GM13977 (cell line): ENCODE data around the gene EIF5AL1.
A peak's percentile ranks its signal among the peaks of the same experiment; 100 is the strongest.
"Not testable (repeated sequence)": the region's sequence is repeated elsewhere in the genome, so short reads cannot be mapped to it uniquely, and the experiment has no call there.

Experiments
- DNase-seq: peaks from one replicate; pipeline ENCODE4 v3.0.0; 2012; ENCODE audit warnings: low spot score
- CTCF ChIP-seq: IDR thresholded peaks from 2 replicates; pipeline ENCODE4 v1.5.1; 2012; ENCODE audit warnings: mild to moderate bottlenecking, control low read depth; ENCODE audit not compliant: insufficient read depth; ENCODE audit errors: extremely low read depth, missing control alignments
- in situ Hi-C: fragments of 300-500 bp; cut with MboI; formaldehyde crosslinking; loops from one replicate; pipeline ENCODE4 v1.12.0; 2022; ENCODE audit warnings: low sequenced_read_pairs, low pct_unique_long_range_greater_than_20kb, mixed read lengths, inconsistent platforms; ENCODE audit not compliant: unreplicated experiment

EIF5AL1 gene

GRCh38 chr10:79516532-79517205, 4.3 kb downstream of the EIF5AL1 start:
- in situ Hi-C loops, DNase-seq: not testable (repeated sequence)

GRCh38 chr10:79517567-79517966, 5.2 kb downstream of the EIF5AL1 start:
- in situ Hi-C loops: not testable (repeated sequence)

GRCh38 chr10:79521751-79522150, 9.4 kb downstream of the EIF5AL1 start:
- in situ Hi-C loops: not testable (repeated sequence)

More at GRCh38 chr10:79517567-79517966, 5.2 kb downstream of the EIF5AL1 start:
- not testable (repeated sequence) for DNase-seq

GRCh38 chr10:79522464-79522863, 10.1 kb downstream of the EIF5AL1 start:
- in situ Hi-C loops, DNase-seq: not testable (repeated sequence)

More at GRCh38 chr10:79521751-79522150, 9.4 kb downstream of the EIF5AL1 start:
- DNase-seq: not testable (repeated sequence)

GRCh38 chr10:79523157-79523853, 11.0 kb downstream of the EIF5AL1 start:
- in situ Hi-C loops, DNase-seq: not testable (repeated sequence)

- in situ Hi-C loops, DNase-seq: not testable (repeated sequence)
Observed at GRCh38 chr10:79525049-79525710, 12.8 kb downstream of the EIF5AL1 start.

- DNase-seq, in situ Hi-C loops: not testable (repeated sequence)
Observed at GRCh38 chr10:79528261-79528660, 15.9 kb downstream of the EIF5AL1 start.

- DNase-seq: not testable (repeated sequence)
Observed at GRCh38 chr10:79533142-79533902, 21.0 kb downstream of the EIF5AL1 start.

GRCh38 chr10:79533903-79534175, 21.5 kb downstream of the EIF5AL1 start:
- in situ Hi-C loops: not testable (repeated sequence)

More at GRCh38 chr10:79533142-79533902, 21.0 kb downstream of the EIF5AL1 start:
- in situ Hi-C loops: not testable (repeated sequence)

GRCh38 chr10:79538311-79538710, 26.0 kb downstream of the EIF5AL1 start:
- in situ Hi-C loops, DNase-seq: not testable (repeated sequence)

More at GRCh38 chr10:79533903-79534175, 21.5 kb downstream of the EIF5AL1 start:
- not testable (repeated sequence) for DNase-seq

GRCh38 chr10:79540930-79541329, 28.6 kb downstream of the EIF5AL1 start:
- in situ Hi-C loops, DNase-seq: not testable (repeated sequence)

GRCh38 chr10:79542626-79543025, 30.3 kb downstream of the EIF5AL1 start:
- in situ Hi-C loops: no loop called here
- peak; percentile 1 for DNase-seq
- no peak for TF ChIP-seq CTCF

GRCh38 chr10:79544408-79544807, 32.1 kb downstream of the EIF5AL1 start:
- DNase-seq, in situ Hi-C loops: not testable (repeated sequence)

- DNase-seq, in situ Hi-C loops: not testable (repeated sequence)
Observed at GRCh38 chr10:79544926-79545659, 32.8 kb downstream of the EIF5AL1 start.

- in situ Hi-C loops, DNase-seq: not testable (repeated sequence)
Observed at GRCh38 chr10:79547128-79547527, 34.8 kb downstream of the EIF5AL1 start.
